Esophagus muscularis mucosa (tissue), 3 donors: ENCODE measurements around the gene PPIL1.

ENCODE experiments used
- POLR2AphosphoS5 ChIP-seq, 2 donors: sonication (generic); formaldehyde crosslinking; IDR thresholded peaks; one replicate each; pipeline ENCODE4 v1.6.1; 2017; ENCODE audit warnings: antibody characterized with exemption in 2 of 2
- TF ChIP-seq, protein P1 (sequence below), 3 experiments: fragments of 200-600 bp in 2 of 3; fragments of 450-650 bp in 1 of 3; sonication (generic) in 2 of 3; IDR thresholded peaks; one replicate each; pipeline ENCODE4 v1.5.1; 2017 to 2019; ENCODE audit warnings: antibody characterized with exemption in 3 of 3, mild to moderate bottlenecking in 2 of 3, moderate library complexity in 1 of 3

DNA sequence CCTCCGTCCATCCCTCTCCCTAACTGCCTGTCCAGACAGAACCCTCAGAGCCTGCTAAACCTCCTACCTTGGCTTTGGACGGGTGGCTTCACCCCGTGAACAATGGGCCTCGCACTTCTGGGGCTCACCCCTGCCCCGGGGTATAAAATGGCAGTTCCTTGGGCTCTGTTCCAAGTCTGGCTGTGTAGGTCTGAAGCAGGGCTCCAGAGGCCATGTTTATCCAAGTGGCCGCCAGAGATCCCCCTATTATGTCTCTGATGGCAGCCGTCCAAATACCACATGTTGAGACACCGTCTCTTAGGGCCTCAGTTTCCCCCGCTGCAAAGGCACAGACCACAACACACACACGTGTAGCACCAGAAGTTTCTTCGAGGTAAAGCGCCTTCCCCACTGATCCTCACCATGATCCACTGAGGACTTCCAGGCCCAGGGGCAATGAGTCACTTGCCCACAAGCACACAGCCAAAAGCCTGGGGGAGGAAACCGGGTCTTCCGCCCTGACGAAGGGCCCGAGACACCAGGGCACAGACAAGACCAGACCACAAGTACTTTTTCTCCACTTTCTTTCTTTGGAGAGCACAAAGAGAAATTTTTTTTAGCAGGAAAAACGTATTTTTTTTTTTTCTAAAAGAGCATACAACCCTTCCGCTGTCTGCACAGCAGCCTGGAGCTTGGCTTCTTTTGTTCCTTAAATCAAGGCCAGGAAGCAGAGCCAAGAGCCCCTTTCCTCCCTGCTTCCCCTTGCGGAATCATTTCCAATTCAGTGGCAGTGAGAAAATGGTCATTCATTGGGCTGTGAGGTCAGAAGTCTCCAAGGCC, 47.1 kb downstream of the PPIL1 start:
- TF ChIP-seq, protein P1, sequence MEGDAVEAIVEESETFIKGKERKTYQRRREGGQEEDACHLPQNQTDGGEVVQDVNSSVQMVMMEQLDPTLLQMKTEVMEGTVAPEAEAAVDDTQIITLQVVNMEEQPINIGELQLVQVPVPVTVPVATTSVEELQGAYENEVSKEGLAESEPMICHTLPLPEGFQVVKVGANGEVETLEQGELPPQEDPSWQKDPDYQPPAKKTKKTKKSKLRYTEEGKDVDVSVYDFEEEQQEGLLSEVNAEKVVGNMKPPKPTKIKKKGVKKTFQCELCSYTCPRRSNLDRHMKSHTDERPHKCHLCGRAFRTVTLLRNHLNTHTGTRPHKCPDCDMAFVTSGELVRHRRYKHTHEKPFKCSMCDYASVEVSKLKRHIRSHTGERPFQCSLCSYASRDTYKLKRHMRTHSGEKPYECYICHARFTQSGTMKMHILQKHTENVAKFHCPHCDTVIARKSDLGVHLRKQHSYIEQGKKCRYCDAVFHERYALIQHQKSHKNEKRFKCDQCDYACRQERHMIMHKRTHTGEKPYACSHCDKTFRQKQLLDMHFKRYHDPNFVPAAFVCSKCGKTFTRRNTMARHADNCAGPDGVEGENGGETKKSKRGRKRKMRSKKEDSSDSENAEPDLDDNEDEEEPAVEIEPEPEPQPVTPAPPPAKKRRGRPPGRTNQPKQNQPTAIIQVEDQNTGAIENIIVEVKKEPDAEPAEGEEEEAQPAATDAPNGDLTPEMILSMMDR (IDR thresholded peaks at IDR 0.05), result no peak
- TF ChIP-seq POLR2AphosphoS5 (IDR thresholded peaks at IDR 0.05), result peak in 1 of 2 donors; percentile 43
